IPS-NIHi11 (cell line): Measurements from ENCODE around the gene TMEM270.
"Not testable (repeated sequence)": the region's sequence is repeated elsewhere in the genome, so short reads cannot be mapped to it uniquely, and the experiment has no call there.

Experiments used
- DNase-seq: peaks from one replicate; pipeline ENCODE4 v3.0.0; 2012; ENCODE audit warnings: mixed read lengths, low spot score

TMEM270 gene

DNA sequence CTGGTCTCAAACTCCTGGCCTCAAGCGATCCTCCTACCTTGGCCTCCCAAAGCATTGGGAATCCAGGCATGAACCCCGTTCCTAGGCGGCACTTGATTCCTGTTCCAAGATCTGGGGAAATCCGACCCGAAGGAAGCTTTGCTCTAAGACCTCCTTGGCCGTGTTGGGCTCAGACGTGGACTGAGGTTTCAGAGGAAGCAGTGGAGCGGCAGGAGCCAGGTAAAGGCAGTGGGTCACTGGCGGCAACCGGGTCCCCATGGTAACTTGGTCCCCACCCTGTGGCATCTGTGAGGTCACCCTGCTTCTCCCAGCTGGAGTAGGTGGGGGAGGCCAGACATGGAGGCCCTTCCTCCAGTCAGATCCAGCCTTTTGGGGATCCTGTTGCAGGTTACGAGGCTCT is at the start of gene TMEM270:
Gene TMEM270 (plus strand): TSS at position 301 of the 400 bp plus-strand sequence. CDS start 36 bp downstream, at position 337.
- no peak for DNase-seq

DNA sequence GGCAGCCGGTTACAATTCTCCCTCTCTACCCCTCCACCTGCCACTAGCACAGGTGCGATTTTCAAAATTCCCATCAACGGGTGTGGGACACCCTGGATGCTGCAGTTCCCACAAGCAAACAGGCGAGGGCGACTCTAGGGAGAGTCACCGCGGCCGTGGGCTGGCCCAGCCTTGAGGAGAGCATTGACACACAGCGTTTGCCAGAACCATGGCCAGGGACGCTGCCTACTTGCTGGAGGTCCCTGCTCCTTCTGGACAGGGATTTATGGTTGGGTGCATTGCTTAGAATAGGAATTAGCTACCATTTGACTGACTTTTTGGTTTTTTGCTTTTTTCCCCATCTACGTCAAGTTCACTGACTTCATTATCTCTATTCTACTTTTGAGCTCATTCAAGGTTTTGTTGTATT is 49.2 kb upstream of the TMEM270 start:
- peak; percentile 86 for DNase-seq

GRCh38 chr7:73812996-73813395 is 48.0 kb upstream of the TMEM270 start:
- DNase-seq, result no peak

GRCh38 chr7:73815436-73815835 is 45.5 kb upstream of the TMEM270 start:
- DNase-seq, result no peak

- no peak for DNase-seq
Observed at GRCh38 chr7:73817121-73817520, 43.8 kb upstream of the TMEM270 start.

DNA sequence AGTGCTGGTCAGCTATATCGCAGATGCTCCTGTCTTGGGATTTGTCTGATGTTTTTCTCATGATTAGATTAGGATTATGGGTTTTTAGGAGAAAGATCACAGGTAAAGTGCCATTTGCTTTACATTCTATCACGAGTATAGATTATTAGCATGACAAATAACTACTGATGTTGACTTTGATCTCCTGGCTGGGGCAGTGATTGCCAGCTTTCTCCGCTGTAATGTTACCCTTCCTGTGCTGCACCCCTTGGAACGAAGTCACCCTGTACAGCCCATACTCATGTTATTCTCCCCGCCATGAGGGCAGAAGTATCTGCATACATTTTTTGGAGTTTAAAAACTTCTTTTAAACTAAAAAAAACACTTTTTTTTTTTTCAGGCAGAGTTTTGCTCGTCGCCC is 40.9 kb upstream of the TMEM270 start:
- no peak for DNase-seq

DNA sequence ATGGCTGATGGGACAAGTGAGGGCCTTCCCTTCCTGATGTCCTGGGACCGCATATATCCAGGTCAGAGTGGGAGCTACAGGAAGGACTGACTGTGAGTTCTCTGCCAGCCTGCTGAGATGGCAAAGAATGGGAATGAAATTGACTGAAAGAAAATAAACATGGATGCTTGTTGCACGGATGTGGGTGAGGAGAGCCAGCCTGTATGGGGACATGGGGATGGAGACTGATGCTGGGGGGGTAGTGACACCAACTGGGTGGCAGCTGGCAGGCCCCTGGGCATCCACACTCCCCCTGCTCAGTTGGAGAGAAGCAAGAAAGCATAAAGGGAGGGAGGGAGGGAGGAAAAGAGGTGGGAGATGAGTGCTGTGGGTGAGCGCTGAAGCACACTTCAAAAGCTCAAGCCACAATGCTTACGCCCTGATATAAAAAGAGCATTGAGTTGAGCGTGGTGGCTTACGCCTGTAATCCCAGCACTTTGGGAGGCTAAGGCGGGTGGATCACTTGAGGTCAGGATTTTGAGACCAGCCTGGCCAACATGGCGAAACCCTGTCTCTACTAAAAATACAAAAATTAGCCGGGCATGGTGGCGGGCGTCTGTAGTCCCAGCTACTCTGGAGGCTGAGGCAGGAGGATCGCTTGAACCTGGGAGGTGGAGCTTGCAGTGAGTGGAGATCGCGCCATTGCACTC is 39.2 kb upstream of the TMEM270 start:
- DNase-seq, result not testable (repeated sequence)

- DNase-seq, result peak; percentile 50
Observed at GRCh38 chr7:73822319-73823173, 38.4 kb upstream of the TMEM270 start.

DNA sequence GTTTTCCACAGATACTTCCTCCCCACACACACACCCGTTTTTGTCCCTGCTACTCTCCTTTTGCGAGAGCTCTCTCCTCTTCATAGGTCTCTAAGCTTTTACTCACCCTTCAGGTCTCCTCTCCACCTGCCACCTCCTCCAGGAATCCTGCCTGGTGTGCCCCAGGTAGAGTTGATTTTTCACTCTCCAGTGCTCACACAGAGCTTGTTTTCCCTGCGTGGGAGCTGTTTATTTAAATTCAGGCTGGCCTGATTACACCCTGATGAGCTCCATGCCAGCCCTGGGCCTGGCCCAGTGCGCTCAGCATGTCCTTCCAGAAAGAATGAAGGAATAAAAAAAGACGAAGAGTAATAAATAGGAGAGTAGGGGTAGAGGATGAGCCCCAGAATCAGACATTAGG is 37.7 kb upstream of the TMEM270 start:
- no peak for DNase-seq

GRCh38 chr7:73823873-73824592 is 36.9 kb upstream of the TMEM270 start:
- DNase-seq, result no peak

DNA sequence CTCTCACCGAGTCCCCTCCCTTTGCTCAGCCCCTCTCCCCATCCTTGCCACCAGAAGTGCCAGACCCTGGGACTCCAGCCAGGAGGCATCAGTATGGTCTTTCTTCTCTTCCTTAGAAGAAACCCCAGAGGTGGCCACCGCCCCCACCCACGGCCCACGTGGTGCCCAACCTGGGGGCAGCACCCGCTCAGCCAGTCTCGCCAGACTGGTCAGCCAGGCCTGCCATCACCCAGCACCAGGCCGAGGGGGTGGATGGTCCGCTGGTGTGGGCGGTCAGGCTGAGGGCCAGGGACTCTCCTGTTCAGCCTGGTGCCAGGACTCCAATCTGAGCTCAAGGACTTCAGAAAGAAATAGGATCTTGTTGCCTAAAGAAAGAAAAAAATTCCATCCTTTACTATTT is 36.0 kb upstream of the TMEM270 start:
- no peak for DNase-seq

GRCh38 chr7:73827567-73828106 is 33.3 kb upstream of the TMEM270 start:
- peak; percentile 41 for DNase-seq

DNA sequence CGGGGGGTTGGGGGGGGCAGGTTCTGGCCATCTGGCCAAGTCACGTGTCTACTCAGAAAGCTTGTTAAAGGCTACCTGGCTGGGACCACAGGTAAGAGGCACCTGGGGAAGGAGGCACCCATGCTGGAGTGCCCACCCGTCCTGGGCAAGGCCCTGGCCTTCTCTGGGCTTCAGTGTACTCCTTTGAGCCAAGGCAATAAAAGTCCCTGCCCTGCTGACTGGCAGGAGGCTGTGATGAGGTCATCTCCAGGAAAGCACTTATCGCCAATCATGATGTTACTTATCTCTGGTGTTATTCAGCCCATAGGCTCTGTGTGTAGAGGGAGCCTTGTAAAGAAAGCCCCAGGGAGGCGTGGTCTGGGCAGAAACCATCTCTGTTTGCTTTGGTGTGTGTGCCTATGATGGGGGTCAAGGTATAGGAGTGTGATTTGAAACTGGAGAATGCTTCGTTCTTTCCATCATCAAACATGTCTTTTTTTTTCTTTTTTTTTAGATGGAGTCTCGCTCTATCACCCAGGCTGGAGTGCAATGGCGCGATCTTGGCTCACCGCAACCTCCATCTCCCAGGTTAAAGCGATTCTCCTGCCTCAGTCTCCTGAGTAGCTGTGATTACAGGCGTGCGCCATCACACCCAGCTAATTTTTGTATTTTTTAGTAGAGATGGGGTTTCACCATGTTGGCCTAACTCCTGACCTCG is 32.7 kb upstream of the TMEM270 start:
- DNase-seq, result no peak

DNA sequence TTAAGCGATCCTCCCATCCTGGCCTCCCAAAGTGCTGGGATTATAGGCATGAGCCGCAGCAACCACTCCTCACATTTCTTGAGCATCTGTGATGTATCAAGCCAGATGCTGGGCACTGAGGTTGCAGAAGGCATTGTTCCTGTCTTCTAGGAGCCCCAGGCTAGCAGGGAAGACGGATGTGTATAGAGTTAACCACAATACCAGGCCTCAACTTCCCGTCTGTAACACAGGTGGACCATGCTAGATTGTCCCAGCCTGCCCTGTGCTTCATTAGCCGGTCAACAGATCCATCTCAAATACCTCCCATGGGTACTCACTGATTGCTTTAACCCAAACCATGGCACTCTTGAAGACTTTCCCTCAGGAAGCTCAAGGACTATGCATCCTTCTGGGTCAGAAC is 32.0 kb upstream of the TMEM270 start:
- DNase-seq, result no peak

GRCh38 chr7:73829505-73829904 is 31.5 kb upstream of the TMEM270 start:
- DNase-seq, result no peak

- DNase-seq, result no peak
Observed at GRCh38 chr7:73829921-73830680, 30.9 kb upstream of the TMEM270 start.

DNA sequence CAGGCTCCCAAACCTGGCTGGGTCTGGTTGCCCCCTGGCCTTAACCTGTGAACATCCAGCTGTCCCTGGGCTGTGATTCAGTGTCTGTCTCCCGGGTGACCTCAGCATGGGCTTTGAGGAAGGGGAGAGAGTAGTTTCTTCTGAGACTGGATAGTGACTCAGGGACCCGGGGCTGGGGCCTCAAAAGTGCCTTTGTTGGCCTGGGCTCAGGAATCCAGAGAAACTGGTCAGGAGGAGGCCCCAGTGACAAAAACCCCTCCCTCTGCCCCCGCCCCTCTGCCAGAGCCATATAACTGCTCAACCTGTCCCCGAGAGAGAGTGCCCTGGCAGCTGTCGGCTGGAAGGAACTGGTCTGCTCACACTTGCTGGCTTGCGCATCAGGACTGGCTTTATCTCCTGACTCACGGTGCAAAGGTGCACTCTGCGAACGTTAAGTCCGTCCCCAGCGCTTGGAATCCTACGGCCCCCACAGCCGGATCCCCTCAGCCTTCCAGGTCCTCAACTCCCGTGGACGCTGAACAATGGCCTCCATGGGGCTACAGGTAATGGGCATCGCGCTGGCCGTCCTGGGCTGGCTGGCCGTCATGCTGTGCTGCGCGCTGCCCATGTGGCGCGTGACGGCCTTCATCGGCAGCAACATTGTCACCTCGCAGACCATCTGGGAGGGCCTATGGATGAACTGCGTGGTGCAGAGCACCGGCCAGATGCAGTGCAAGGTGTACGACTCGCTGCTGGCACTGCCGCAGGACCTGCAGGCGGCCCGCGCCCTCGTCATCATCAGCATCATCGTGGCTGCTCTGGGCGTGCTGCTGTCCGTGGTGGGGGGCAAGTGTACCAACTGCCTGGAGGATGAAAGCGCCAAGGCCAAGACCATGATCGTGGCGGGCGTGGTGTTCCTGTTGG is 30.0 kb upstream of the TMEM270 start, which contains the start of gene CLDN4:
Gene CLDN4 (plus strand): TSS at position 316 of the 903 bp plus-strand sequence. CDS start 206 bp downstream, at position 522.
- DNase-seq, result peak; percentile 39

DNA sequence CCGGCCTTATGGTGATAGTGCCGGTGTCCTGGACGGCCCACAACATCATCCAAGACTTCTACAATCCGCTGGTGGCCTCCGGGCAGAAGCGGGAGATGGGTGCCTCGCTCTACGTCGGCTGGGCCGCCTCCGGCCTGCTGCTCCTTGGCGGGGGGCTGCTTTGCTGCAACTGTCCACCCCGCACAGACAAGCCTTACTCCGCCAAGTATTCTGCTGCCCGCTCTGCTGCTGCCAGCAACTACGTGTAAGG is 29.4 kb upstream of the TMEM270 start:
- no peak for DNase-seq

GRCh38 chr7:73831834-73832651 is 28.9 kb upstream of the TMEM270 start:
- DNase-seq, result peak; percentile 79
